EL (cell line): Measurements from ENCODE around the gene LRRC45.
A peak's percentile ranks its signal among the peaks of the same experiment; 100 is the strongest.
"Not testable (repeated sequence)": the region's sequence is repeated elsewhere in the genome, so short reads cannot be mapped to it uniquely, and the experiment has no call there.

ENCODE experiments used
- DNase-seq: peaks from one replicate; pipeline ENCODE4 v3.0.0-alpha.2; 2016

LRRC45 gene

DNA sequence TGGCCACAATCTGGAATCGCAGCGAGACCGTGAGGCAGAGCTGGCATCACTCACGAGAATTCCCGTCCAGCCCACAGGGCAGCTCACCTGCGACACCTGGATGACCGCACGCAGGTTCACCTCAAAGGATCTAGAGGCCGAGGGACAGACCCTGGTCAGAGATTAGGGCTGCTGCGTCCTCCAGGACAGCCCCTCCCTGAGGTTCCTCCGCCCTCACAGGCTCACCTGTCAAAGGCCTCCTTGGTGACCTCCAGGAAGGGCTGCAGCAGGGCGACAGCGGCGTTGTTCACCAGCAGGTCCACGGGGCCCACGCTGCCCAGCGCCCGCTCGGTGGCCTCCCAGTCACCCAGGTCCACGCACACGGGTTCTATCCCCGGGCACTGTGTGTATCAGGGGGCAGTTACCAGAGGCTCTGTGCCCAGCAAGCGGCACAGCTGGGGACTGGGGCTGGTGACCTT is 13.6 kb downstream of the LRRC45 start:
- no peak for DNase-seq

DNA sequence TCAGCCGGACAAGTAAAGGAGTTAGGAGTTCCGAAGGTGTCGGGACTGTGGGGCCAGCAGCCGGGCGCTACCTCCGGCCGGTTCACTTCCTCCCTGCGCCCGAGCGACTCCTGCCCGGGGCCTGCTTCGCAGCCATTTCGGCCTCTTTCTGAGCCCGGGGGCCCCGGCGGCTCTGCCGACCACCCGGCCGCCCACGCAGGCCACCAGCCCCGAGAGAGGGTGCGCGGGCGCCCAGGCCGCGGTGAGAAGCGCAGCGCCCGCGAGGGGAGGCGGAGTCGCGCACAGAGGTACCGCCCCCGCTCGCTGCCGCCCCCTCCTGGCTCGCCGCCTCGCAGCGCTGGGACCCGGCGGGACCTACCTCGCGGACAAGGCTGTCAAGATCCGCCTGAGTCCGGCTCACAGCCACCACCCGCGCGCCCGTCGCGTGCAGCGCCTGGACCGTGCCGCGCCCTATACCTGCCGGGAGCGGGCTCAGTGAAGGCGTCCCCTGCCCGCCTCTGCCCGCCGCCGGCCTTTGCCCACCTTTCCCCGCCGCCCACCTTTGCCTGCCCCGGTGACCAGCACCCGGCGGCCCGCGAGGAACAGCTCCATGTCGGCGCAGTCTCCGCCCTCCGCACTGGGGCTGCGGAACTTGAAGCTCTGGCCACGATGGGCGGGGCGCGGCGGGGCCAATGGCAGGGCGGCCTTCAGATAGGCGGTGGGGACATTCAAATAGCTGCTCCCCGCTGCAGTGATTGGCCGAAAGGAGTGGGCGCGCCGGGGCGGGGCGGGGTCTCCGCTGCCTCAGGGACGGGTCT is 14.2 kb downstream of the LRRC45 start, which contains the start of gene DCXR:
TSS of gene DCXR (minus strand) at position 606 of the 797 bp plus-strand sequence. CDS start at position 591, 15 bp downstream.
- DNase-seq: peak; percentile 97

DNA sequence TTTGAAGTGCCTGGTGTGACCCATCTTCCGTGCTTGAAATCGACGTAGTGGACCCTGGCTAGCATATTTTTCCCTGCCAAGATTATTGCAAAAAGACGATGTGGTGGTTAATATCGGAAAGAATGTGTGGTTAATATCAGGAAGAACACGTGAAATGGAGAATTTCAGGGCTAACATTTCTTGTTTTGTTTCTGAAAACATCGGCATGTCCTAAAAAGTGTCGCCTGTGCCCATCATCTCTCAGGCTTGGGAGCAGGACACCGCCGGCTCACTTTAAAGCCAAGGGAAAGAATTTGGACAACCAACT is 14.7 kb downstream of the LRRC45 start:
- DNase-seq: no peak

DNA sequence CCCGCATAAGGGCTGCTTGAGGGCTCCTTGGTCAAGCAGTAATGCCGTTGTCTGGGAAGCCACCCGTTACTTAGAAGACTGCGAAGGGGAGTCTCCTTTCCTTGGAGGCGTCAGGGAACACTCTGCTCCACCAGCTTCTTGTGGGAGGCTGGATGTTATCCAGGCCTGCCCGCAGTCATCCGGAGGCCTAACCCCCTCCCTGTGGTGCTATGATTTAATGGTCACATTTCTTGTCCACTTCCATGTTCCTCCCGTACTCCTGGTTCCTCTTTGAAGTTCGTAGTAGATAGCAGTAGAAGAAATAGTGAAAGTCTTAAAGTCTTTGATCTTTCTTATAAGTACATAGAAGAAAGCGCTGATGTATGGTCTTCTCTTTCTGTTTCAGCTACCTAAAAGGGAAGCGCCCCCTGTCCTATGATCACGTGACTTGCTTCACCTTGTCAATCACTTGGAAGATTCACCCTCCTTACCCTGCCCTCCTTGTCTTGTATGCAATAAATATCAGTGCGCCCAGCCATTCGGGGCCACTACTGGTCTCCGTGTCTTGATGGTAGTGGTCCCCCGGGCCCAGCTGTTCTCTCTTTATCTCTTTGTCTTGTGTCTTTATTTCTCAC is 15.8 kb downstream of the LRRC45 start:
- not testable (repeated sequence) for DNase-seq

DNA sequence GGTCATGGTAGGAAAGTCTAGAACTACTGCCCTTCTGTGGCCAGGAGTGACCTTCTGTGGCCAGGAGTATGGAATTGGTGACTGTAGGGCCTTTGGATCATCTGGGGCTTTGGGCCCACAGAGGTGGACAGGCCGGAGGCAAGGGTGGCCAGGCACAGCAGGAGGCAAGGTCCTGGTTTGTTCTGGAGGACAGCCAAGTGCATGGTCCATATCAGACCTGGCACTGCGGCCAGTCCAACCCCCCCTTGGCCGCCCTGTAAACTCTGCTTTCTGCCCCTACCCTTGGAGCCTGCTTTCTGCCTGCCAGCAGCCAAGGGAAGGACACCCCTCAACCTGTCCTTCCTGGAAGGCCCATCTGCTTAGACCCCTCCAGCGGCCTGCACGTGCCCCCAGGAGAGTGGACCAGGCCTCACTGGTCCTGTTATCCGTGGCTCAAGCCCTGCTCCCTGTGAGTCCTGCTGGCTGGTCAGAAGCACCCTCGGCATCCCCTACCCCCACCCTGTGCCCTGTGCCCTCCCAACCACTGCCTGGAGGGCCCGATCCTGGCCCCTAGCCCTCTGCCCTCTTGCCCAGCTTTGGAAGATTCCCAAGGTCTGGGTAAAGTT is 16.7 kb downstream of the LRRC45 start:
- DNase-seq: no peak

DNA sequence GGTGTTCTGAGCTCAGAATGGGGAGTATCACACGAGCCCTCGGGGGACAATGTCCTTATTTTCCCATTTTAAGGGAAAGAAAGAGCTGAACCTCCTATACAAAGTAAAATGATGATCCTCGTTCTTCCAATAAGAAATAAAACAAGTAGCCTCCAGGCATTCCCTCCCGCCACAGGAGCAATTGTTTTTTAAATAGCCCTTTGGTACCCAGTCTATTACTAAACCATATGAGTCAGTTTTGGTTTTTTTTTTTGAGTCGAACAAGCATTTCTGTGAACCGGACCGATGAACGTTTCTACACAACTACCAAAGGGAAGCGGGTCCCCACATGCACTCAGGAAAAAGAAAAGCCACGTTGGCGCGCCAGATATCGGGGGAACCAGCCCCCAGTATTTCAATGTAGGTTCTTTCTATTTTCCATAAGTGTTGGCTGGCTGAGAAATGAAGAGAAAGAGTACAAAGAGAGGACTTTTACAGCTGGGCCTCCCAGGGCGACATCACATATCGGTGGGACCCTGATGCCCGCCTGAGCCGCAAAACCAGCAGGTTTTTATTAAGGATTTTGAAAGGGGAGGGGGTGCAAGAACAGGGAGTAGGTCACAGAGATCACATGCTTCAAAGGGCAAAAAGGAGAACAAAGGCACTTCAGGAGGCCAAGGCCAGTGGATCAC is 18.2 kb downstream of the LRRC45 start:
- DNase-seq: peak; percentile 37

DNA sequence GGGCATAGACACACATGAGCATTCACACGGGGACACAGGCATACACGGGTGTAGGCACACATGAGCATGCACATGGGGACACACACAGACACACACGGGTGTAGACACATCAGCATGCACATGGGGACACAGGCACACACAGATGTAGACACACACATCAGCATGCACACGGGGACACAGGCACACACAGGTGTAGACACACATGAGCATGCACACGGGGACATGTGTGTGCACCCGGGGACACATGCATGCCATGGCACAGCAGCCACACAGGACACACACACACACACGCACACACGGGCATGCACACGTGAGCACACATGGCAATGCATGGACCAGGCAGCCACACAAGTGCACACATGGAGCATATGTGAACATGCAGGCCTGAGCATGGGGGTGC is 19.5 kb downstream of the LRRC45 start:
- DNase-seq: no peak

DNA sequence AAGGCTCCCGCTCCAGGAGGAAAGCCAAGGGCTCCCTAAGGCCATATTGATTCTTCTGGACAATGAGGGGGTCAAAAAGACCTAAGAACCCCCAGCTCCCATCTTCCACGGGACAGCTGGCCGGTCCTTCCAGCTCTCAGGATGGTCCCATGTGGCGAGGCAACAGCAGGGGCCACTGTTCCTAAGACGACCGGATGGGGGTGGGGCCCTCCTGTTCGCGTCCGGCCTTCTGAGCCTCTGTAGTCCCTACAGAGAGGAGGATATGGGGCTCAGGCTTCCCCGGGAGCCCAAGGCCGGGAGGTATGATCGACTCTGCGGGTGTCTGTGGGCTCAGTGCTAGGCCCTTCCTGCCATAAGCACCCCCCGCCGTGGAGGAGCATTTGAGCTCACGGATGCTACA is 20.4 kb downstream of the LRRC45 start:
- DNase-seq: no peak

DNA sequence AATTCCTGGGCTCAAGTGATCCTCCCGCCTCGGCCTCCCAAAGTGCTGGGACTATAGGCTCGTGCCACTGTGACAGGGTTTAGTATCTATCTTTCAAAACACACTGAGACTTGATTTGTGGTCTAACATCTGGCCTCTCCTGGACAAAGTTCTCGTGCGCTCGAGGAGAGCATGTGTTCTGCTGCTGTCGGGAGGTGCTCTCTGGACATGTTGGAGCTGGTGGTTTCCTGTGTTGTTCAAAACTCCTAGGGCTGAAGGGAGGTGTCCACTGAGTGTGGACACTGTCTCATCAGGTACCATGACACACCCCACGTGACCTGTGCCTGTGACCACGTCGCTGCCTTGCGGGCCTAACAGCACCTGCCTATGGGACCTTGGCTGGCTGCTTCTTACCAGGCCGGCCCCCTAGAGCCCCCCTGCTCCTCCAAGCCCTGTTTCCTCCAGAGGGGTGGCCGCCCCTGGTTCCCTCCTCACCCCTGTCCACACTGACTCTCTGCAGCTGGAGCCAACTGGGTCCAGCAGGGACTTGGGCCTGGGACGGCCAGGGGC is 22.9 kb downstream of the LRRC45 start:
- no peak for DNase-seq

DNA sequence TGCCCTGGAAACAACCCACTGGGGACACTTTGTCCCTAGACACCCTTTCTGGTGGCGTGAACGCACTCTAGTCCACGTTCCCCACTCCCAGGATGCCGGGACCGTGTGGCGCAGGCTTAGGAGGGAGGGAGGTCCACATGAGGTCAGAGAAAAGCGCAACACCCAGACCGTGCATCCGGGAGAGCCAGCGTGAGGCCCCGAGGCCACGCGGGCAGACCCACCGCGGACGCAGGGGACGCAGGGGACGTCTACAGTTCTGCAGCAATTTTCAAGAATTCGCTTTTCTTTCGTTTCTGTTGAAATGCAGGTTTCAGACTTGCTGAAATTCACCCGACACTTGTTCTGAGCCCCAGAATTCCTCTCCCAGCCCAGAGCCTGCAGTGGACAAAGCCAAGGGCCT is 23.8 kb downstream of the LRRC45 start:
- DNase-seq: no peak

DNA sequence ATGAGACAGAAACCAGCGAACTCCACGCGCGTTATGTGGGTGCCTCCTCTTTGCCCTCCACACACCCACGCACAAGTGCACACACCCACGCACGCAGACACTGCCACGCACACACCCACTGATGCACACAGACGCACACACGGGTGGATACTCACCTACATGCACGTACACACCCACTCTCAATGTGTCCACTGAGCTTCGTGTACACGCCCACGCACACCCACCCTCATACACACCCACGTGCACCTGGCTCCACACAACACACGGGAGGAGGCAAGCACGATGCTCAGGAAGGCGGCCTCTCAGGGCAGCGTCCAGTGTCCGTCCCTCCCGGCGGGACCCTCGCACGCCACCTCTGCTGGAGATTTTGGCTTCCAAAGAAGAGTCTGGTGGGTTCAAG is 24.3 kb downstream of the LRRC45 start:
- no peak for DNase-seq

DNA sequence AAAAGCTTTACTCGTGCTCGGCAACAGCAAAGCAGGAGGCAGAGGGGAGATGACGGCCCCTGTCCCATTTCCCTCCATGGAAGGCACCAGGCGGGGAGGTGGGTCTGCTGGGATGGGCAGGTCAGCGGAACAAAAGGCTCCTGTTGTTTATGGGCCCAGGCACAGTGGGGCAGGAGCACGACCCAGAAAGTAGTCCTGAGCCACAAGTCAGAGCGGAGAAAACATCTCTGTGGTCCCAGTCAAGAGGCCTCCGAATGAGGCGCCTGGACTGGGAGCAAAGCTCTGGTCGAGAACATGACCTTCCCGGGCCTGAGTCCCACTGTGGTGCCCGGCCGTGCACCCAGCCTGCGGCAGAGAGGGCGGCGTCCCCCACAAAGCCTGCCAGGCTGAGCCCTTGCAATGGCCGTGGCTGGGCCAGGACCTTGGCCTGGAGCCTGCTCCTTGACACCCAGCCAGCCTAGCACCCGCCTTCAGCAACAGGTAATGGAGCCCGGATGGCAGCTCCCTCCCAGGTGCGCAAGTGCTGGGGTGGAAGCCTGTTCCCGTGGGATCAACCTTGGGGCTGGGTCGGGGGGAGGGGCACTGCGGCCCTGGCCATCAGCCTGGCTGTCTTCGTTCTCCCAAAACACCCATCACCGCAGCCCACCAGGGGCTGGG is 24.9 kb downstream of the LRRC45 start:
- DNase-seq: no peak

DNA sequence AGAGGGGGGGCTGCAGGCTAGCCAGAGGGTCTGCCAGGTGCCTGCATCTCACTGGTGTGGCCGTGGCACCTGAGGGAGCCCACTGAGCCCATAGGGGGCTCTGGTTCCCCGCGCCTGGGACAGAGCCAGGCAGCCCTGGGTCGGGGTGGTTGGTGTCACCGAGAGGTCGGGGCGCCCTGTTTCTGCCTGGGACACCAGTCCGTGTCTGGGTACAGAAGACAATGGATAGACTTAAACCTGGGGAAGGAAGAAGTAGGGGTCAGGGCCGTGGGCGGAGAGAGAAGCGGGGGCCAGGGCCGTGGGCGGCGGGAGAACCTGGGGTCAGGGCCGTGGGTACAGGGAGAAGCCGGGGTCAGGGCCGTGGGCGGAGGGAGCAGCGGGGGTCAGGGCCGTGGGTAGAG is 25.5 kb downstream of the LRRC45 start:
- no peak for DNase-seq

DNA sequence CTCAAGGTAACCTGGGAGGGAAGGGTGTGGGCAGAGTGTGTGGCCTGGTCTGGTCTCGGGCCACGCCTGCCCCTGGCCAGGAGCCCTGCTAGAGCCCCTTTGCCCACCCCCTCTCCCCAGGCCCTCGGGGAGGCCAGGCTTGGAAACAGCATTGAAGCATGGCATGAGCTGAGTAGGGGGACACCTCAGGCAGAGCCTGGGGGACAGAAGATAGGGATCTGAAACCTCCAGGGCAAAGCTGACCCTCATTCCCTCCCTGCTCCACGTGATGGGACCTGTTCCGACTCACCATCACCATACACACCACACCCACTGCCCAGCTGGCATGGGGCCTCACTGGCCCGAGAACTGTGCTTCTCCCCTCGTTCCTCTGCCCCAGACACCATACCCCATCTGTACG is 26.0 kb downstream of the LRRC45 start:
- DNase-seq: no peak

DNA sequence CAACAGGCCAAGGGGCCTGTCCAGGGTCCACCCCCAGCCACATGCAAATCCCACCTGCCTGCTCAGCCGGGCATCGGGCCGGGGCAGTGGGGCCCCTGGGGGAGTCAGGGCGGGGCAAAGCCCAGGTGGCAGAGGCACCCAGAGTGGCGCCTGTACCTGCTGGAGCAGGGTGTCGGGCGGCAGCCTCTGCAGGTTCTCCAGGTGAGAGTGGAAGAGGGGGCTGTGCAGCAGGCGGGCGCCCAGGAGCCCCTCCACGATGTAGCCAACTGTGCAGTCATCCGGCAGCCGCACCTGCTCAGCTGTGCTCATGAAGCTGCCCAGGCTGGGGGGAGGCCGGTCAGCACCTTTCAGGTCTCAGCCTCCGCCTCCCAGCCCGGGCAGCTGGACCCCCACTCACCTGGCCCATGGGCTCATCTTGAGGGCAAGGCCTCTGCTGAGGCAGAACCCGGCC is 26.4 kb downstream of the LRRC45 start:
- no peak for DNase-seq

DNA sequence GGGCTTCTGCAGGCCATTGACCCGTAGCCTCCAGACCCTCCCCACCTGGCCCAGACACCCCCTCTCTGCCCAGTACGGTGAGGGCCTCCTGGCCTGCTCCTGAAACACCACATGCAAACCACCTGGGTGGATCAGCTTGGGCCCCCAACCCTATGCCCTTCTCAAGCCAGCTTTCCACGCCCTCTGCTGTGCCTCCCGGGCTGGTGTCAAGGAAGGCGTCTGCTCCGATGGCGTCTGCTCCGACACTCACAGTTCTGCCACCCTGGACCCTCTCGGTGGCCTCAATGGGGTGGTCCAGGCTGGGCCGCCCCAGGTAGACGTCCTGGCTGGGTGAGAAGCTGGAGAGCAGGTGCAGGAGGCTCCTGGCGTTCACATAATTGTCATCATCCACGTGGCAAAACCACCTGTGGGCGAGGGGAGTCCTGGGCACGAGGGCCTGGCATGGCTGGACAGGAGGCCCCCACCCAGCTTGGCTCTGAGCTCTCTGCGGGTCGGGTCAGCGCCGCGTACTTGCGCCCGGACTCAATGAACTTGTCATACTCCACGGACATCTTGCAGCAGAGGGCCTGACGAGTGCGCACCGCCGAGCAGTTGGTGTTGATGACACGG is 27.2 kb downstream of the LRRC45 start:
- DNase-seq: no peak

DNA sequence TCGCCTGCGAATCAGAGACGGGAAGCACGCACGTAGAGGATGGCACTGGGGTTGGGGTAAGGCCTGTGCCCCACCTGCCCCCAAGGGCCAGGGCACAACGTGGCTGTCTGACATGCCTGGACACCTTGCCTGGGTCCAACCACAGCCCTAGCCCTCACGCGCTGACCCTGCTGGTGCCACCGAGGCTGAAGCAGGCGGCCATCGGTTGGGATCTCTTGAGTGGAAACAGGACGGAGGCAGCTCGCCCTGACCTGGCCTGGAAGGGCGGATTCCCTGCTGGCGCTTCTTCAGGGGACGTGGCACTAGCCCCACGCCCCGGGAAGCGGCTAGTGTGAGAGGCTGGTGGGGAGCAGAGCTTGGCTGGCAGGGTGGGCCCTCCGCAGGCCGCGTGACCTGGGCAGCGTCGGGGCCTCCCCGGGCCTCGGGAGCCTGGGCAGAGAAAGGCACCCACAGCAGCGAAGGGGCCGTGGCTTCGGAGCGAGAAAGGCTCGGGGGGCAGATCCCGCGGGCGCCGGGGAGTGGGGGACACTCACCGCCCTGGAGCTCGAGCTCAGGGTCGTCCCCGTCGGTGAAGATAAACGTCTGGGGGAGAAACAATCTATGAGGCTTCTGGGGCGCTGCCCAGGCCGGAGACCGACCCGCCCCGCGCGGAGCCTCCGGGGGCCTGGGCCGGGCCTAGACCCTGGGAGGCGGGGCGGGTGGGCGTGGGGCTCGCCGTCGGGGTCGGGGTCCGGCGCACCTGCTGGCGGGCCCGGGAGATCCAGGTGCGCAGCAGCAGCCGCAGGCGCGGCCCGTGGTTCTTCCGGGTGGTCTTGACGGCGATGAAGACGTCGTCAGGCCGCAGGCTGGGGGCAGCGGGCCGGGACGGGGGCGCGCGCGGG is 27.9 kb downstream of the LRRC45 start:
- no peak for DNase-seq

DNA sequence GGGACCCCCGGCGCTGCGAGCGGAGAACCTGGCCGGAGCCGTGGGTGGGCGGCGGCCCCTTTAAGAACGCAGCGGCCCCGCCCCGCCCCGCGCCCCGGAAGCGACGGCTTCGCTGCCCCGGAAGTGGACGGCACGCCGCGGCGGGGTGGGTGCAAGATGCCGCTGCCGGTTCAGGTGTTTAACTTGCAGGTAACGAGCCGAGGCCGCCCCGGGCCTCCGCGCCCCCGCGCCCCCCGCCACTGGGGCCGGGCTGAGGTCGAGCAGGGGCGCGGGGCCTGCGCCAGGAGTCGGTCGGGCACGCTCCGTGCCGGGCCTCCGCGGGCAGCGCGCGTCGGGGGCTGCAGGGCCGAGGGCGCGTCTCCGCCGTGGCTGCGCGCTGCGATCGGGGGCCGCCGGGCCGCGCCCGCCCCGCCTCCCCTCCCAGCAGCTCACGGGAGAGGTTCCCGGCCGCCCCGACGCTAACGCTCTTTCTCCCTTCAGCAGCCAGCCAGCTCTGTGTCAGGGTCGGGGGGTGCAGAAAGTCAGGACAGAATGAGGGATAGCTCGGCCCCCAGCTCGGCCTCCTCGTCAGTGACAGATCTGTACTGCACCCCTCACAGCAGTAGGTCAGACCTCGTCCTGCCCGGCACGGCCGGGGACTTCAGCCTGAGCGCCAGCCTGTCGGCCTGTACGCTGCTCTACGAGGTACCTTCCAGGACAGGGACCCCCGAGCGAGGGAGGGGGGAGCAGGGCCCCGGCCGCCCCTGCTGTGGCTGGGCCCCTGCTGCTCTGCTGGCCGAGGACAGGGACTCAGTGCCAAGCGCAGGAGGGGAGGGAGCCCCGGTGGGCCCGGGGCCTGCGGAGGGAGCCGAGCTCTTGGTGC is 28.9 kb downstream of the LRRC45 start, which contains the start of the genes GPS1 and RFNG:
TSS of gene GPS1 (plus strand) at position 123 of the 862 bp plus-strand sequence. CDS start at position 157, 34 bp downstream.
TSS of gene RFNG (minus strand) at position 36 of the 862 bp plus-strand sequence. CDS start 45 bp downstream, outside the sequence.
- DNase-seq: peak; percentile 62

DNA sequence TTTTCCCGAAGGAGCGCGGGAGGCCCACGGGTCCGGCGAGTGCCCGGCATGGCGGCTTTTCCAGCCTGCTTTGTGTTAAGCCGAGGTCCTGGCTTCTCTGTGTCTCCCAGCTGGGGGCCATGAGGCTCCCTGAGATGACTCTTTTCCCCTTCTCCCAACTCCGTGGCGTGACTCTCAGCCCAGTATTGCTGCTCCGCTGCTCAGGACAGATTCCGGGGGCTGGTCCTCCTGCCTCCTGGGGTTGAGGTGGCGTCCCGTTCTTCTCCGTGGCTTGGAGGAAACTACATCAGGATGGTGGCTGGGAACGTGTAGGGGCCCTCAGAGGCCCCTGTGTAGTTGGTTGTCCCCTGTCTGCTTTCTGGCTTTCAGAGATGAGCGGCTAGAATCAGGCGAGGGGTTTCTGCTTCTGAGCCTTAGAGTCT is 29.5 kb downstream of the LRRC45 start:
- no peak for DNase-seq

DNA sequence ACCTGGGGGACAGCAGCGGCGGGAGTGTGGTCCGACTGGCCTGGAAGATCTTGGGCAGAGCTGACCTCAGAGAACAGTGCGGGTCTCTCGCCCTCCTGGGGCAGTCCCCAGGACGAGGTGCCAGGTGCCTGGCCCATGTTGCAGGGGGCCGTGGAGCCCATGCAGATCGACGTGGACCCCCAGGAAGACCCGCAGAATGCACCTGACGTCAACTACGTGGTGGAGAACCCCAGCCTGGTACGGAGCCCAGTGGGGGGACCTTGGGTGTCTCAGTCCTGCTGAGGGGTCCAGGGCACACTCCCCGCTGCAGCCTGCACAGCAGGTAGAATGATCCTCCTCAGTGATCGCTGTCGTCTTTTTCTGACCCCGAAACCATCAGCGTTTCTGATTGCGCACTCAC is 30.0 kb downstream of the LRRC45 start:
- no peak for DNase-seq
